GM04504 (cell line): ENCODE data around the gene NR6A1.

Experiments
- DNase-seq: peaks from one replicate; pipeline ENCODE4 v3.0.0-alpha.2; 2012; ENCODE audit warnings: low read depth

Gene NR6A1

DNA sequence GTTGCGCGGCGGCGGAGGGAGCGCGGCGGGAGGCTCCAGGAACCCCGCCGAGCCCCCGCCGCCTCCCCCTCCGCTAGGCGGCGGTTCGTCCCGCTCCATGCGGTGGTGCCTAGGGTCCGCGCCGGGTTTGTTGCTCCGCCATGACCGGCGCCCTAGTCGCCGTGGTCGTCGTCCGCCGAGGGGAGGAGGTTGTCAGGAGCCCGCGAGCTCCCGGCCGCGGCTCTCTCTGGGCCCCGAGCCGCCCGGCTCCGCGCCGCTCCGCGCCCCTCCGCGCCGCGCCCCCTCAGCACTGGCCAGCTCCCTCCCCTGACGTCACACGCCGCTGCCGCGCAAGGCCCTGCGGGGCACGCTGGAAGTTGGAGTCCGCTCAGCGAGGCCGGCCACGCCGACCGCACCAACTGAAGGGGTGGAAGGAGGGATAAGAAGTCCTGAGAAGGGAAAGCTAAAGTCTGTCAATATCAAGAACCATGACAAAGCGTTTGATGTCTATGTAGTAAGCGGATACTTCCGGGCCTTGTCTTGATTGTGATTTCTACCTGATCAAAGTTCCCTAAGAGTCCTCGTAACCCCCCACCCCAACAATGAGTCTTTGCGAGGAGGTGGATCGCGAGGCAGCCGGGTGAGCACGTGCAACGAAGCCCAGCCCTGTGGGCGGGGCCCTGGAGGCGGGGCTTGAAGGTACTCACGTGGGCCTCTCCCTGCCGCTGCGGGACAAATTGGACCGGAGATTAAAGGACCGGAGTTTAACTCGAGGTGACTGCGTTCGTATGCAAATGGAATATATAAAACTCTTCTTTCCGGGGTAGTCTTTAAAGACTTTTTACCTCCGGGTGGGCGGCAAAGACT is at the start of gene NR6A1:
Gene NR6A1 (minus strand): TSS at position 291 of the 846 bp plus-strand sequence.
- peak; percentile 88 for DNase-seq

- DNase-seq = no peak
Observed at GRCh38 chr9:124818431-124819281, 47.5 kb upstream of the NR6A1 start.

DNA sequence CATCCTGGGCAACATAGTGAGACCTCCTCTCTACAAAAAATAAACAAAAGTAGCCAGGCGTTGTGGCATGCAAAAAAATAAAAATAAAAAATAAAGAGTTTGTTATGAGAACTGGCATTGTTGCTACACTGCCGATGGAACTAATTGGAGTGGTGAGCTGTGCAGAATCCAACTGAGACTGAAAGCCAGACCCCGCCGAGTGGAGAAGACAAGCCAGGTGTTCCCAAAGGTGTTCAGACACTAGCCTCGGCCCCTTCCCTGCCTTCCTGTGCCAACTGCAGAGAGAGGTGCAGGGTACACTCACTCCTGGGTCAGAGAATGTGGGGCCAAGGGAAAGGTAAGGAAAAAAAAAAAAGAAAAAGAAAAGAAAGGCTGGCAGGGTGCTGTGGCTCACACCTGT is 44.5 kb upstream of the NR6A1 start:
- DNase-seq = no peak

GRCh38 chr9:124814164-124814535 is 43.0 kb upstream of the NR6A1 start:
- DNase-seq = no peak

- DNase-seq = no peak
Observed at GRCh38 chr9:124813501-124814163, 42.5 kb upstream of the NR6A1 start.

DNA sequence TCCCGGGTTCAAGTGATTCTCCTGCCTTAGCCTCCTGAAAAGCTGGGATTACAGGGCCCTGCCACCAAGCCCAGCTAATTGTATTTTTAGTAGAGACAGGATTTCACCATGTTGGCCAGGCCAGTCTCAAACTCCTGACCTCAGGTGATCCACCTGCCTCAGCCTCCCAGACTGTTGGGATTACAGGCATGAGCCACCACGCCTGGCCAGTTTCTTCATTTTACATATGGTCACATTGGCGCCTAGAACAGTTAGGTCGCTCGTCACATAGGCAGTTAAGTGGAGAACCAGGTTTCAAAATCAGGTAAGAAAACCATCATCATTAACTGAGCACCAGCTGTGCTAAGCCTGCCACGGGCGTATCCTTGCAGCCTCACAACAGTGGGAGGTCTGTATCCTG is 41.9 kb upstream of the NR6A1 start:
- no peak for DNase-seq

DNA sequence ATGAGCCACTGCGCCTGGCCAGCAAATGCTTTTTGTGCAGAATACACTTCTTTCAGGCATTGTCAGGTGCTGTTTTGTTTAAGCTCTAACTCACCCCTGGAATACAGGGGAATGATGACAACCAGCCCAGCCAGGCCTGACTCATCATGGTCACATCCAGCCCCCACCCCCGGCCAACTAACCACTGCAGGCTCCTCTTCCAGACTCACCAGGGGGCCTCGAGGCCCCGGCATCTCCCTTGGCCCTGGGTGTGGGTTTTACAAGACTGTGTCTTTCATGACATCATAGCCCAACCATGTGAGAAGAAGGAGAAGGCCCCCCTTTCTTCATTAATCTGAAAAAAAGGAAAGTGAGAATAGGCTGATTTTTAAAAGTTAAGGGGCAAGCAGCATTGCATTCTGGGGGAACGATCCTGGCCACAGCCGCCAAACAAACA is 41.3 kb upstream of the NR6A1 start:
- DNase-seq = peak; percentile 86

- DNase-seq = no peak
Observed at GRCh38 chr9:124810663-124811355, 39.7 kb upstream of the NR6A1 start.

DNA sequence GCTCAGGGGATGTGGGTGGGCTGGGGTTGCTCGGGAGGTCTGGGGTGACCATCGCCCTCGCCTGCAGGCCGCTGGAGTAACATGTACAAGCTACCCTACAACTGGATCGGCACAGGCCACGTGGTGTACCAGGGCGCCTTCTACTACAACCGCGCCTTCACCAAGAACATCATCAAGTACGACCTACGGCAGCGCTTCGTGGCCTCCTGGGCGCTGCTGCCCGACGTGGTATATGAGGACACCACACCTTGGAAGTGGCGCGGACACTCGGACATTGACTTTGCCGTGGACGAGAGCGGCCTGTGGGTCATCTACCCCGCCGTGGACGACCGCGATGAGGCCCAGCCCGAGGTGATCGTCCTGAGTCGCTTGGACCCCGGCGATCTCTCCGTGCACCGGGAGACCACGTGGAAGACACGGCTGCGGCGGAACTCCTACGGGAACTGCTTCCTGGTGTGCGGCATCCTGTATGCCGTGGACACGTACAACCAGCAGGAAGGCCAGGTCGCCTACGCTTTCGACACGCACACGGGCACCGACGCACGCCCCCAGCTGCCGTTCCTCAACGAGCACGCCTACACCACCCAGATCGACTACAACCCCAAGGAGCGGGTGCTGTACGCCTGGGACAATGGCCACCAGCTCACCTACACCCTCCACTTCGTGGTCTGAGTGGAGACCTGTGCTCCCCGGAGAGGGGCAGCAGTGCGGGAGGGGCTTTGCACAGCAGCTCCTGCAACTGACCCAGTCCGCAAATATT is 38.8 kb upstream of the NR6A1 start:
- no peak for DNase-seq

- no peak for DNase-seq
Observed at GRCh38 chr9:124809211-124809610, 38.1 kb upstream of the NR6A1 start.

- no peak for DNase-seq
Observed at GRCh38 chr9:124808246-124808956, 37.3 kb upstream of the NR6A1 start.

DNA sequence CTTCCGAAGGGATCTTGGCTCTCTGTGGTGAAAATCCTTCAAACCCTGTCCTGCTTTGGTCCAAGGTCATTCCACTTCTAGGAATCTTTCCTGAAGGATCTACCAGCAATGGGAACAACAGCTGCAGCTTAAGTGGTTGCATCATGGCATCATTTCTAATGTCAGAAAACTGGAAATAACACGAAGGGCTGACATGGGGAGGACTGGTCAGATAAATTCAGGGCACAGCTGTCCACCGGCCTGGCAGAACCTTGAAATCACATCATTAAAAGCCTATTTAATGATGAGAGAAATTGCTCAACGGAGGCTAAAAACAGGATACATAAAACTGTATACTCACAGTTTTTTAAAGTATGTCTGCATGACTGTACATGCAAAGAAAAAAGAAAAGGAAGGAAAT is 34.1 kb upstream of the NR6A1 start:
- no peak for DNase-seq

DNA sequence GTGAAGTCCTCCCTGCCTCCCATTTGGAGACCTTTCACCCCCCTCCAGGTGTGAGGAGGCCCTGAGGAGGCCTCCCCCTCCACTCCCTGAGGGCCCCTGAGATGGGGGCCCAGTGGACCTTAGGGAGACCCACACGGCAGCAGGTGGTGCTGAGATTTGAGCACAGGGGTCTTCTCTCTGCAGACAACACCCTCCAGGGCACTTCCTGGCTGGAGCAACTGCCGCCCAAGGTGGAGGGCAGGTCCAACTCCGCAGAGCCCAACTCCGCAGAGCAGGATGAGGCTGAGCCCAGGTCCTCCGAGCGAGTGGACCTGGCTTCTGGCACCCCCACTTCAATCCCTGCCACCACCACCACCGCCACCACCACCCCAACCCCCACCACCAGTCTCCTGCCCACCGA is 32.8 kb upstream of the NR6A1 start:
- no peak for DNase-seq

DNA sequence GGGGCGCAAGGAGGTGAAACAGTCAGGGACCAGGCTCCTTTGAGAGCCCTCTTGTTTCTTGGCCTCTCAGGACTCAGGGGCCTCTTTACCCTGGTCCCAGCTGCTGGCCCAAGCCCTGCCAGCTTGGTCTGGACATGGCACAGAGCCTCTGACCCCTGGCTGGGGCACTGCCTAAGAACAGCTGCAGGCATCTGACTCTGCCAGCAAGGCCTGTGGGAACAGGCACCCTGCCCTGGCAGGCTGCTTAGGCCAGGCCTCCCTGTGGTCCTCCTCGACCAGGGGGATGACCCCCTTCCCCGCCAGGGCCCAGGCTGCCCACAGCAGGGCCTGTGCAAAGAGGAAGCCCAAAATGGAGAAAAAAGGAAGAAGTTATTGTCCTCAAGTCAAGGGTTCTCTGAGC is 31.3 kb upstream of the NR6A1 start:
- no peak for DNase-seq

- DNase-seq = no peak
Observed at GRCh38 chr9:124801356-124801755, 30.2 kb upstream of the NR6A1 start.

DNA sequence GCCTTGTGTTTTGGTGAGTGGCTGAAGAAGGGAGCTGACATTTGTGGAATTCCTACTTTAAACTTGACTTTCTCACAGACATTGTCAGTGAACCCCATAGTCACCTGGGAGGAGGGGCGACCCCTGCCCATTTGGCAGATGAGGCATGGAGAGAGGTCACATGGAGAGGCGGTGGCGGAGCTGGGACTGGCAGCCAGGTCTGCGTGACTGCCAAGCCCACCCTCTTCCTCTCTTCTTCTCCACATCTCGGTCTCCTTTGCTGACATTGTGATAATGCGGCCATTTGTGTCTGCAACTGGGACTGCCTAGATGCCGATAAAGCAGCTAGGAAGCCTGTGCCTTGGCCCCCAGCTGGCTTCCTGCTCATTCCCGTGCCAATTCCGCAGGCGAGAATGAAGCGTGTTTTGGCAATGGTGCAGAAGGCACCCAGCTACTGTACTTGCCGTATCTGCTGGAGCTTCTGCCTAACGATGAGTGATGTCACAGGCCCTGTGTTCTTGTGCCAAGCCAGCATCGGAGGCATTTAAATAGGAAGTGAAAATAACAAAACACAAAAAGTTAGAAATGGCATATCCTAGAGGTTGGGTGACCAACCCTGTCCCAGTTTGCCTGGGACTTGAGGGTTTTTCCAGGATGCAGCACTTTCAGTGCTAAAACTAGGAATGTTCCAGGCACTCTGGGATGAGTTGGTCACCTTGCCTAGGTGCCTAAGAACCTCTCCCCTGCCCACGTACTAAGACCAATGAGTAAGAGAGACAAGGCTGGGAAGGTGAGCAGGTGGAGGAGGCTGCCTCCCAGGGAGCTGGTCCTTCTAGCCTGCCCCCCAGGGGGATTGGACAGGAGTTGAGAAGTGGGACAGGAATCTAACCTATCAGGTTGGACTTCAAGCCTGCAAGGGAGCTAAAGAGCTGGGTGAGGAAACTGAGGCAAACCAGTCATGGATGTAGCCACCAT is 29.5 kb upstream of the NR6A1 start:
- DNase-seq = no peak

- DNase-seq = no peak
Observed at GRCh38 chr9:124799274-124800006, 28.3 kb upstream of the NR6A1 start.

DNA sequence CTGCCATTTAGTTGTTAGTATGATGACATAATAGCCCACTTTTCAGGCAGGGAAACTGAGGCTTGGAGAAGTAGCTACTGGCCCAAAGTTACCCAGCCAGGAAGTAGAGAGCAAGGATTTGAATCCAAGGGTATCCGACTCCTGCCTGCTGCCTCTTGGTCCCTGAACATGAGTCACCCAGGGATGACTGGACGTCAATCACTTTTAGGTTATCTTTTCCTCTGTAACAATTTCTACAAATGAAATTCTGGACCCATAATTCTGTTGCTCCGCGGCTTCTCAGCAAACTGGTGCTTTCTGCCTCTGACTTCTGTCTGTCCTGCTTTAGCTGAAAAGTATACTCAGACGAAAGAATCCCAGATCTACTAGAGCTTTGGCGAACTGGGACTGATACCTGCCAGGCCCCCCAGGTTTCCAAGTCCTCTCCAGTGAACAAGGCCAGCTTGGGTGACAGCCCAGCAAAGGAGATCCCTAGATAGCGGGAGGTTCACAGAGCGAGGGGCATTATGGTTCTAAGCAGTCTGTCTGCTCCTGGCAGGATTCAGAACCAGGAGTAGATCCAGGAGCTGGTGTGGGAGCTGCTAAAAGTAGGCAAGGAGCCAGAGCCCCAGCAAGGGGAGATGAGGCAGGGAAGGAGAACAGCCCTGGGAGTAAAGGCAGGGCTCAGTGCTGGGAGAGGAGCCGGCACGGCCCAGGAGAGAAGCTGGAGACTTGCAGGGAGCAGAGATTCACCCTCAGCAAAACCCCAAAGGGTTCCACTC is 26.4 kb upstream of the NR6A1 start:
- DNase-seq = no peak
